SK-N-SH treated with all-trans-retinoic acid at 6 μM for 48 hours (cell line): ENCODE data around the gene FRAT2.

Experiments used
- ARNTL ChIP-seq: fragments of 450-650 bp; formaldehyde crosslinking; IDR thresholded peaks from 2 replicates; pipeline ENCODE4 v1.5.0; 2020; ENCODE audit warnings: low read depth, mild to moderate bottlenecking, moderate library complexity, borderline replicate concordance
- ESRRG ChIP-seq: fragments of 250-450 bp; sonication (Bioruptor Pico); IDR thresholded peaks from 2 replicates; pipeline ENCODE4 v1.6.1; 2021; ENCODE audit warnings: mild to moderate bottlenecking
- GLIS3 ChIP-seq: fragments of 250-450 bp; sonication (Bioruptor Pico); IDR thresholded peaks from 2 replicates; pipeline ENCODE4 v1.5.0; 2020; ENCODE audit warnings: mild to moderate bottlenecking, moderate library complexity
- ISL1 ChIP-seq: fragments of 250-450 bp; sonication (Bioruptor Pico); IDR thresholded peaks from 2 replicates; pipeline ENCODE4 v2.1.2; 2022; ENCODE audit warnings: mild to moderate bottlenecking, moderate library complexity
- OSR1 ChIP-seq: fragments of 250-450 bp; sonication (Bioruptor Pico); IDR thresholded peaks from 2 replicates; pipeline ENCODE4 v1.8.0; 2022; ENCODE audit warnings: moderate library complexity, mild to moderate bottlenecking, inconsistent platforms
- PPARA ChIP-seq: fragments of 250-450 bp; sonication (Bioruptor Pico); IDR thresholded peaks from 2 replicates; pipeline ENCODE4 v1.5.0; 2020; ENCODE audit warnings: mild to moderate bottlenecking, borderline replicate concordance
- SNAI2 ChIP-seq: fragments of 250-450 bp; sonication (Bioruptor Pico); IDR thresholded peaks from 2 replicates; pipeline ENCODE4 v1.5.0; 2020; ENCODE audit warnings: mild to moderate bottlenecking, moderate library complexity
- TCF4 ChIP-seq: fragments of 250-450 bp; sonication (Bioruptor Pico); IDR thresholded peaks from 2 replicates; pipeline ENCODE4 v1.8.0; 2021; ENCODE audit warnings: mild to moderate bottlenecking, moderate library complexity, borderline replicate concordance
- TOX ChIP-seq: fragments of 250-450 bp; sonication (Bioruptor Pico); IDR thresholded peaks from 2 replicates; pipeline ENCODE4 v1.8.0; 2021; ENCODE audit warnings: mild to moderate bottlenecking, moderate library complexity, borderline replicate concordance
- TSHZ2 ChIP-seq: fragments of 250-450 bp; sonication (Bioruptor Pico); IDR thresholded peaks from 2 replicates; pipeline ENCODE4 v1.5.0; 2020; ENCODE audit warnings: mild to moderate bottlenecking, moderate library complexity
- ZC3H10 ChIP-seq: fragments of 250-450 bp; sonication (Bioruptor Pico); IDR thresholded peaks from 2 replicates; pipeline ENCODE4 v1.5.1; 2021; ENCODE audit warnings: mild to moderate bottlenecking, moderate library complexity
- ZFP30 ChIP-seq: fragments of 450-650 bp; formaldehyde crosslinking; IDR thresholded peaks from 2 replicates; pipeline ENCODE4 v1.5.0; 2022; ENCODE audit warnings: mild to moderate bottlenecking, moderate library complexity
- ZNF70 ChIP-seq: fragments of 450-650 bp; formaldehyde crosslinking; IDR thresholded peaks from 2 replicates; pipeline ENCODE4 v1.5.0; 2020; ENCODE audit warnings: mild to moderate bottlenecking, moderate library complexity
- TF ChIP-seq, protein P1 (sequence below): fragments of 250-450 bp; sonication (Bioruptor Pico); IDR thresholded peaks from 2 replicates; pipeline ENCODE4 v1.8.0; 2020; ENCODE audit warnings: mild to moderate bottlenecking, moderate library complexity, borderline replicate concordance

GRCh38 chr10:97336006-97336405, 1.5 kb upstream of the FRAT2 start:
- no peak for TF ChIP-seq TOX (CRISPR knock-in tag)
- TF ChIP-seq, protein P1, sequence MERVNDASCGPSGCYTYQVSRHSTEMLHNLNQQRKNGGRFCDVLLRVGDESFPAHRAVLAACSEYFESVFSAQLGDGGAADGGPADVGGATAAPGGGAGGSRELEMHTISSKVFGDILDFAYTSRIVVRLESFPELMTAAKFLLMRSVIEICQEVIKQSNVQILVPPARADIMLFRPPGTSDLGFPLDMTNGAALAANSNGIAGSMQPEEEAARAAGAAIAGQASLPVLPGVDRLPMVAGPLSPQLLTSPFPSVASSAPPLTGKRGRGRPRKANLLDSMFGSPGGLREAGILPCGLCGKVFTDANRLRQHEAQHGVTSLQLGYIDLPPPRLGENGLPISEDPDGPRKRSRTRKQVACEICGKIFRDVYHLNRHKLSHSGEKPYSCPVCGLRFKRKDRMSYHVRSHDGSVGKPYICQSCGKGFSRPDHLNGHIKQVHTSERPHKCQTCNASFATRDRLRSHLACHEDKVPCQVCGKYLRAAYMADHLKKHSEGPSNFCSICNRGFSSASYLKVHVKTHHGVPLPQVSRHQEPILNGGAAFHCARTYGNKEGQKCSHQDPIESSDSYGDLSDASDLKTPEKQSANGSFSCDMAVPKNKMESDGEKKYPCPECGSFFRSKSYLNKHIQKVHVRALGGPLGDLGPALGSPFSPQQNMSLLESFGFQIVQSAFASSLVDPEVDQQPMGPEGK (CRISPR knock-in tag): no peak
- no peak for TF ChIP-seq ZFP30
- no peak for TF ChIP-seq ZC3H10 (CRISPR knock-in tag)
- TF ChIP-seq ISL1: no peak
- no peak for TF ChIP-seq TSHZ2 (CRISPR knock-in tag)
- no peak for TF ChIP-seq OSR1 (CRISPR knock-in tag)
- no peak for TF ChIP-seq ARNTL (CRISPR knock-in tag)
- no peak for TF ChIP-seq ZNF70 (CRISPR knock-in tag)
- no peak for TF ChIP-seq GLIS3 (CRISPR knock-in tag)
- no peak for TF ChIP-seq ESRRG (CRISPR knock-in tag)
- TF ChIP-seq SNAI2 (CRISPR knock-in tag): no peak
- TF ChIP-seq PPARA (CRISPR knock-in tag): no peak
- TF ChIP-seq TCF4: no peak
